Skeletal muscle satellite cell (primary cell): ENCODE results near the gene RPL6.
A peak's percentile ranks its signal among the peaks of the same experiment; 100 is the strongest.
"Not testable (repeated sequence)": the region's sequence is repeated elsewhere in the genome, so short reads cannot be mapped to it uniquely, and the experiment has no call there.

ENCODE experiments used
- H3K27me3 ChIP-seq: 2 replicates; pipeline ENCODE4 v1.7.0; 2013; ENCODE audit warnings: low read length; ENCODE audit not compliant: control insufficient read depth, insufficient read depth
- H3K36me3 ChIP-seq: 2 replicates; pipeline ENCODE4 v1.7.0; 2013; ENCODE audit warnings: mild to moderate bottlenecking, control low read depth, low read length; ENCODE audit not compliant: insufficient read depth
- H3K4me1 ChIP-seq: 2 replicates; pipeline ENCODE4 v1.7.0; 2013; ENCODE audit warnings: low read length; ENCODE audit not compliant: control insufficient read depth, insufficient read depth
- H3K4me2 ChIP-seq: 2 replicates; pipeline ENCODE4 v1.7.0; 2013; ENCODE audit warnings: mild to moderate bottlenecking, low read length
- H3K4me3 ChIP-seq: 2 replicates; pipeline ENCODE4 v1.7.0; 2013; ENCODE audit warnings: low read length
- H3K9ac ChIP-seq: 2 replicates; pipeline ENCODE4 v1.7.0; 2013; ENCODE audit warnings: mild to moderate bottlenecking, low read depth, low read length, moderate library complexity
- H3K9me3 ChIP-seq: replicated peaks from 2 replicates; pipeline ENCODE4 v1.7.0; 2013; ENCODE audit warnings: mild to moderate bottlenecking, control low read depth, low read length

RPL6 gene

GRCh38 chr12:112439769-112440168 lies 30.4 kb upstream of the RPL6 start:
- no peak overlapping the region for H3K4me2 ChIP-seq
- no peak overlapping the region for H3K4me3 ChIP-seq
- no peaks in the 10 kb centered on the region for H3K4me1 ChIP-seq
- H3K27me3 ChIP-seq: no peaks in the 10 kb centered on the region
- no peaks in the 10 kb centered on the region for H3K36me3 ChIP-seq
- no peak overlapping the region for H3K9ac ChIP-seq
- no peaks in the 10 kb centered on the region for H3K9me3 ChIP-seq

GRCh38 chr12:112438645-112439044 lies 29.2 kb upstream of the RPL6 start:
- not testable (repeated sequence) for H3K4me2 ChIP-seq, H3K4me3 ChIP-seq, H3K9ac ChIP-seq, H3K9me3 ChIP-seq, H3K4me1 ChIP-seq, H3K36me3 ChIP-seq, H3K27me3 ChIP-seq

DNA sequence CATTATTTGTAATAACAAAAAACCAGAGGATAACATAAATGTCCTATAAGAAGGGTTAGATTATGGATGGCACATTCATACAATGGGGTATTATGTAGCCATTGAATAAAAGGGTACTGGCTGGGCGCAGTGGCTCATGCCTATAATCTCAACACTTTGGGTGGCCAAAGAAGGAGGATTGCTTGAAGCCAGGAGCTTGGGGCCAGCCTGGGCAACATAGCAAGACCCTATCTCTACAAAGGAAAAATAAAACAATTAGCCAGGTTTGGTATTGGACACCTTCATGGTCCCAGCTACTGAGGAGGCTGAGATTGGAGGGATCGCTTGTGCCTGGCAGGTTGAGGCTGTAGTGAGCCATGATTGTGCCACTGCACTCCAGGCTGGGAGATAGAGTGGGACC lies 24.1 kb upstream of the RPL6 start:
- Histone ChIP-seq H3K36me3 (peaks cover 6% of the 10 kb centered on the region), H3K4me3 (no peak overlapping the region), H3K27me3 (no peaks in the 10 kb centered on the region)

DNA sequence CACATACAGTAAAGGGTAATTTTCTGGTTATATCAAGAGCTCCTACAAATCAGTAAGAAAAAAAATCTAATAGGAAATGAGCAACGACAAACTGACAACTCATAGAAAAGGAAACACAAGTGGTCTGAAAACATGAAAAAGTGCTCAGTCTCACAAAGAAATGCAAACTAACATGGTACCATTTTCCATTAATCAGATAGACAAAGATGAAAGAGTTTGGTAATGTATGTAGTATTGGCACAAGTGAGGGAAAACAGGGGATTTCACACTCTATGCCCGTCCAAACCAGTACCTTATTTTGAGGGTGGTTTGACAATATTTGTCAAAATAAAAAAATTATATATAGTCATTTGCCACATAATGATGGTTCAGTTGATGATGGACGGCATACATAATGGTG lies 22.6 kb upstream of the RPL6 start:
- H3K27me3 ChIP-seq: no peaks in the 10 kb centered on the region
- H3K4me1 ChIP-seq: no peaks in the 10 kb centered on the region
- no peak overlapping the region for H3K4me3 ChIP-seq
- H3K36me3 ChIP-seq: peaks cover 6% of the 10 kb centered on the region
- H3K9ac ChIP-seq: no peak overlapping the region
- H3K9me3 ChIP-seq: no peaks in the 10 kb centered on the region
- H3K4me2 ChIP-seq: no peak overlapping the region

More for the DNA sequence above, 24.1 kb upstream of the RPL6 start:
- H3K9ac ChIP-seq: no peak overlapping the region
- no peaks in the 10 kb centered on the region for H3K4me1 ChIP-seq
- H3K4me2 ChIP-seq: no peak overlapping the region
- no peaks in the 10 kb centered on the region for H3K9me3 ChIP-seq

- H3K36me3 ChIP-seq: peaks cover 6% of the 10 kb centered on the region
Measured at GRCh38 chr12:112430929-112431328, 21.5 kb upstream of the RPL6 start.

DNA sequence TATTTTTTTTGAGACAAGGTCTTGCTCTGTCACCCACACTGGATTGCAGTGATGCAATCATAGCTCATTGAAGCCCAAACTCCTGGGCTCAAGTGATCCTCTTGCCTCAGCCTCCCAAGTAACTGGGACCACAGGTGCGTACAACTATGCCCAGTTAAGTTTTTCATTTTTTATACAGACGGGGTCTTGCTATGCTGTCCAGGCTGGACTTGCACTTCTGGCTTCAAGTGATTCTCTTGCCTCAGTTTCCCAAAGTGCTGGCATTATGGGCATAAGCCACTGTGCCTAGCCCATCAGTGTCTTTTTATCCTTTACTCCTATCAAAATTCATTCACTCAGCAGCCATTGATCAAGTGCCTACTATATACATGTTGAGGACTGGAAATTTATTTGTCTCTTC lies 18.4 kb upstream of the RPL6 start:
- Histone ChIP-seq H3K4me2 (no peak overlapping the region), H3K4me3 (no peak overlapping the region), H3K4me1 (peaks cover 1% of the 10 kb centered on the region), H3K27me3 (no peaks in the 10 kb centered on the region), H3K9ac (no peak overlapping the region), H3K9me3 (no peaks in the 10 kb centered on the region), H3K36me3 (peaks cover 3% of the 10 kb centered on the region)

More at GRCh38 chr12:112430929-112431328, 21.5 kb upstream of the RPL6 start:
- Histone ChIP-seq H3K4me3 (no peak overlapping the region), H3K9ac (no peak overlapping the region), H3K4me2 (no peak overlapping the region), H3K27me3 (no peaks in the 10 kb centered on the region), H3K9me3 (no peaks in the 10 kb centered on the region), H3K4me1 (no peaks in the 10 kb centered on the region)

GRCh38 chr12:112425582-112426382 lies 16.4 kb upstream of the RPL6 start:
- Histone ChIP-seq H3K4me1 (peaks cover 11% of the 10 kb centered on the region), H3K27me3 (no peaks in the 10 kb centered on the region), H3K4me3 (no peak overlapping the region), H3K9ac (no peak overlapping the region), H3K4me2 (no peak overlapping the region), H3K36me3 (no peaks in the 10 kb centered on the region), H3K9me3 (no peaks in the 10 kb centered on the region)

DNA sequence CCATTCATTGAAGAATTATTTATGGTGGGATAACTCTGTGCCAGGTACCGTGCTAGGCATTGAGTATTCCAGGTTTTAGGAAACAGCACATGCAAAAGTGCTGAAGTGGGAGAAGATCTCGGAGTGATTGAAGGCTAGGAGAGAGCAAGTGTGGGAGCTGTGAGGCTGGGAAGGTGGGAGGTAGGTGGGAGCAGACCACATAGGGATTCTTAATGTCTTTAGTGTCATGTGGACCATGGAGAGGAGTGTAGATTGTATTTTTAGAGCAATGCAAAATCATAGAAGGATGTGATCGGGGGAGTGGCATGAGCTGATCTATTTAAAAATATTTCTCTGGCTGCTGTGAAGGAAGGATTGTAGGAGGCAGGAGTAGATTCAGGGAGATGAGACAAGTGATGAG lies 14.7 kb upstream of the RPL6 start:
- Histone ChIP-seq H3K4me1 (peaks cover 18% of the 10 kb centered on the region), H3K36me3 (no peaks in the 10 kb centered on the region)

GRCh38 chr12:112422531-112422930 lies 13.1 kb upstream of the RPL6 start:
- Histone ChIP-seq H3K4me3 (no peak overlapping the region), H3K4me1 (peaks cover 18% of the 10 kb centered on the region), H3K9me3 (no peaks in the 10 kb centered on the region), H3K4me2 (peak overlapping the region; percentile 41), H3K9ac (no peak overlapping the region), H3K36me3 (no peaks in the 10 kb centered on the region), H3K27me3 (no peaks in the 10 kb centered on the region)

More for the DNA sequence above, 14.7 kb upstream of the RPL6 start:
- Histone ChIP-seq H3K9ac (no peak overlapping the region), H3K4me3 (no peak overlapping the region), H3K4me2 (no peak overlapping the region), H3K27me3 (no peaks in the 10 kb centered on the region), H3K9me3 (no peaks in the 10 kb centered on the region)

- peaks cover 18% of the 10 kb centered on the region for H3K4me1 ChIP-seq
- H3K9ac ChIP-seq: no peak overlapping the region
- no peaks in the 10 kb centered on the region for H3K27me3 ChIP-seq
- H3K4me2 ChIP-seq: no peak overlapping the region
- no peak overlapping the region for H3K4me3 ChIP-seq
- no peaks in the 10 kb centered on the region for H3K36me3 ChIP-seq
- H3K9me3 ChIP-seq: no peaks in the 10 kb centered on the region
Measured at GRCh38 chr12:112421363-112421762, 12.0 kb upstream of the RPL6 start.

DNA sequence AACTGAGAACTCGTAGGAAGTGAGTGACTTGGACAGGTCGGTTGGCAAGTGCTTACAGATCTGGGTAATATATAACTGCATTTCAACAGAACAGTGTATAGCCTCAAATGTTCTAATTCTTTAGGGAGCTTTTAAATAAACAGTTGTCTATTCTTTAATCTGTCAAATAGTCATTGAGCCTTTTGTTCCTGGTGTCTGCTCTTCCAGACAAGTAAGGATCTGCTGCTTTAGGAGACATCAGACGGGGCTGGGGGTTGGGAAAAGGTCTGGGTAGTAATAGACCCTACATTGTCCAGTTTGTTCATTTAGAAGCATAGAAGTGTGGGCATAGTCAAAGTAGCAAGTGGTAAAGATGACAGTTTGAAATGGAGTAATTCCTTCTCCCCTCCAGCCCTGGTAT lies 11.3 kb upstream of the RPL6 start:
- Histone ChIP-seq H3K9me3 (no peaks in the 10 kb centered on the region), H3K36me3 (no peaks in the 10 kb centered on the region), H3K4me2 (peak overlapping the region; percentile 50), H3K4me1 (peaks cover 18% of the 10 kb centered on the region), H3K4me3 (no peak overlapping the region), H3K9ac (no peak overlapping the region), H3K27me3 (no peaks in the 10 kb centered on the region)
